GM23338 (cell line): ENCODE results near the gene FZD7. TPM values are rescaled to one million over a fixed set of nuclear protein-coding genes. Genes with fewer than 3 reads are reported as not detected.

Experiments
- ATAC-seq: fragments of 200-7000 bp; cut with Tn5 transposase; 3 replicates; pipeline ENCODE4 v1.9.1; 2020
- DNase-seq: peaks from one replicate; pipeline ENCODE4 v3.0.0-alpha.2; 2015; ENCODE audit warnings: low spot score
- H2AFZ ChIP-seq: fragments of 200-600 bp; sonication (generic); 2 replicates; pipeline ENCODE4 v1.8.0; 2016; ENCODE audit warnings: antibody characterized with exemption, mild to moderate bottlenecking, moderate library complexity
- H3F3A ChIP-seq: fragments of 200-600 bp; sonication (generic); replicated peaks from 2 replicates; pipeline ENCODE4 v1.8.0; 2017; ENCODE audit warnings: antibody characterized with exemption, mixed run types, low read depth
- H3K27ac ChIP-seq: fragments of 200-600 bp; sonication (generic); 2 replicates; pipeline ENCODE4 v1.6.1; 2016; ENCODE audit warnings: low read depth
- H3K27me3 ChIP-seq: fragments of 200-600 bp; sonication (generic); 2 replicates; pipeline ENCODE4 v1.8.0; 2016; ENCODE audit warnings: mild to moderate bottlenecking, mixed run types, moderate library complexity; ENCODE audit not compliant: insufficient read depth
- H3K36me3 ChIP-seq: fragments of 200-600 bp; sonication (generic); 2 replicates; pipeline ENCODE4 v1.8.0; 2016; ENCODE audit warnings: mild to moderate bottlenecking; ENCODE audit not compliant: insufficient read depth
- H3K4me1 ChIP-seq: fragments of 200-600 bp; sonication (generic); 2 replicates; pipeline ENCODE4 v1.8.0; 2016; ENCODE audit warnings: mild to moderate bottlenecking, moderate library complexity; ENCODE audit not compliant: insufficient read depth
- H3K4me2 ChIP-seq: fragments of 200-600 bp; sonication (generic); 2 replicates; pipeline ENCODE4 v1.7.1; 2017; ENCODE audit warnings: mixed run types
- H3K4me3 ChIP-seq: fragments of 200-600 bp; sonication (generic); 2 replicates; pipeline ENCODE4 v1.6.1; 2016; ENCODE audit warnings: mixed run types
- H3K79me2 ChIP-seq: fragments of 200-600 bp; sonication (generic); replicated peaks from 2 replicates; pipeline ENCODE4 v1.8.0; 2017; ENCODE audit warnings: mild to moderate bottlenecking; ENCODE audit not compliant: insufficient read depth
- H3K9me2 ChIP-seq: fragments of 200-600 bp; sonication (generic); 2 replicates; pipeline ENCODE4 v1.8.0; 2017; ENCODE audit not compliant: insufficient read depth
- H4K20me1 ChIP-seq: fragments of 200-600 bp; sonication (generic); replicated peaks from 2 replicates; pipeline ENCODE4 v1.8.0; 2017; ENCODE audit warnings: mild to moderate bottlenecking; ENCODE audit not compliant: insufficient read depth
- H3K27ac Mint-ChIP-seq: 2 replicates; pipeline ENCODE4 v1.8.0; 2020; ENCODE audit warnings: inconsistent platforms, mild to moderate bottlenecking, moderate library complexity, mixed read lengths
- H3K27me3 Mint-ChIP-seq: 3 replicates; pipeline ENCODE4 v1.8.0; 2022; ENCODE audit warnings: low read depth, mild to moderate bottlenecking, moderate library complexity, mixed read lengths, inconsistent platforms; ENCODE audit not compliant: insufficient read depth, poor library complexity
- H3K36me3 Mint-ChIP-seq: 3 replicates; pipeline ENCODE4 v1.8.0; 2021; ENCODE audit warnings: low read depth, mild to moderate bottlenecking, inconsistent platforms, moderate library complexity, mixed read lengths
- H3K4me1 Mint-ChIP-seq: 3 replicates; pipeline ENCODE4 v1.8.0; 2020; ENCODE audit warnings: mild to moderate bottlenecking, inconsistent platforms, mixed read lengths
- H3K4me3 Mint-ChIP-seq: 3 replicates; pipeline ENCODE4 v1.8.0; 2021; ENCODE audit warnings: moderate library complexity, mild to moderate bottlenecking, inconsistent platforms, mixed read lengths
- H3K9me3 Mint-ChIP-seq: 3 replicates; pipeline ENCODE4 v1.8.0; 2020; ENCODE audit warnings: moderate library complexity, mild to moderate bottlenecking, inconsistent platforms, mixed read lengths
- CREB1 ChIP-seq: fragments of 250-450 bp; sonication (Bioruptor Pico); IDR thresholded peaks from 2 replicates; pipeline ENCODE4 v1.5.0; 2020; ENCODE audit warnings: low read depth, mild to moderate bottlenecking, moderate library complexity
- ETS1 ChIP-seq: IDR thresholded peaks from 2 replicates; pipeline ENCODE4 v1.6.1; 2016; ENCODE audit warnings: antibody characterized with exemption
- EZH2 ChIP-seq: fragments of 200-600 bp; sonication (generic); IDR thresholded peaks from one replicate; pipeline ENCODE4 v1.8.0; 2017; ENCODE audit warnings: antibody characterized with exemption, mild to moderate bottlenecking, low read depth; ENCODE audit not compliant: unreplicated experiment
- EZH2phosphoT487 ChIP-seq: fragments of 200-600 bp; sonication (generic); IDR thresholded peaks from one replicate; pipeline ENCODE4 v1.8.1; 2018; ENCODE audit warnings: antibody characterized with exemption; ENCODE audit not compliant: unreplicated experiment
- JUNB ChIP-seq: IDR thresholded peaks from one replicate; pipeline ENCODE4 v1.6.1; 2016; ENCODE audit warnings: antibody characterized with exemption; ENCODE audit not compliant: unreplicated experiment
- NANOG ChIP-seq: IDR thresholded peaks from 2 replicates; pipeline ENCODE4 v1.6.1; 2016; ENCODE audit warnings: antibody characterized with exemption, borderline replicate concordance
- POLR2AphosphoS5 ChIP-seq: IDR thresholded peaks from 2 replicates; pipeline ENCODE4 v1.6.1; 2016; ENCODE audit warnings: antibody characterized with exemption, low read depth
- REST ChIP-seq: IDR thresholded peaks from one replicate; pipeline ENCODE4 v1.6.1; 2018; ENCODE audit warnings: antibody characterized with exemption; ENCODE audit not compliant: unreplicated experiment
- STAT1 ChIP-seq: IDR thresholded peaks from one replicate; pipeline ENCODE4 v1.6.1; 2016; ENCODE audit warnings: antibody characterized with exemption; ENCODE audit not compliant: unreplicated experiment
- ZNF114 ChIP-seq: fragments of 250-450 bp; sonication (Bioruptor Pico); IDR thresholded peaks from 2 replicates; pipeline ENCODE4 v1.5.0; 2020; ENCODE audit warnings: mild to moderate bottlenecking, moderate library complexity
- ZNF331 ChIP-seq: fragments of 250-450 bp; sonication (Bioruptor Pico); IDR thresholded peaks from 2 replicates; pipeline ENCODE4 v1.5.0; 2020; ENCODE audit warnings: low read depth, mild to moderate bottlenecking, moderate library complexity
- ZNF462 ChIP-seq: fragments of 250-450 bp; sonication (Bioruptor Pico); IDR thresholded peaks from 2 replicates; pipeline ENCODE4 v1.5.0; 2020; ENCODE audit warnings: mild to moderate bottlenecking, moderate library complexity
- polyA plus RNA-seq: library from polyadenylated mRNA; unstranded; fragments of >200 nt; fragmentation: Nextera tagmentation; extraction: Ambion mirVana; gene quantifications from 2 replicates; pipeline ENCODE4 v1.2.1, GENCODE V29; 2016
- total RNA-seq: library from RNA; depleted of rRNA; stranded (reverse); fragments of >200 nt; shearing (Covaris generic); gene quantifications from 2 replicates; pipeline ENCODE4 v1.2.3, GENCODE V29; 2014
- TF ChIP-seq, protein P1 (sequence below), 2 experiments: fragments of 200-600 bp in 1 of 2; sonication (generic) in 1 of 2; conservative IDR thresholded peaks; 2 replicates each; pipeline versions ENCODE4 v1.5.1 to v1.6.1; 2016 to 2017; ENCODE audit warnings: antibody characterized with exemption in 2 of 2, low read depth in 2 of 2, mild to moderate bottlenecking in 2 of 2, moderate library complexity in 1 of 2

FZD7 gene
- total and polyA plus RNA-seq, 2 experiments from 2014 or later, result 164 to 435 TPM

- ATAC-seq (no peak), DNase-seq (no peak)
- Mint-ChIP-seq H3K9me3 (no peaks in the 10 kb centered on the region), H3K27ac (no peak overlapping the region), H3K27me3 (peaks cover 2% of the 10 kb centered on the region), H3K4me3 (no peak overlapping the region), H3K4me1 (peaks cover 20% of the 10 kb centered on the region), H3K36me3 (no peaks in the 10 kb centered on the region)
- Histone ChIP-seq H3F3A (no peaks in the 10 kb centered on the region), H2AFZ (peak overlapping the region; percentile 38; the same call in 1 of the 2 replicates), H3K4me2 (no peak overlapping the region), H4K20me1 (no peaks in the 10 kb centered on the region), H3K36me3 (no peaks in the 10 kb centered on the region), H3K27me3 (no peaks in the 10 kb centered on the region), H3K4me3 (no peak overlapping the region), H3K4me1 (peaks cover 22% of the 10 kb centered on the region), H3K27ac (no peak overlapping the region), H3K79me2 (no peaks in the 10 kb centered on the region), H3K9me2 (peaks cover 3% of the 10 kb centered on the region)
- TF ChIP-seq EZH2phosphoT487 (no peak), JUNB (no peak), CREB1 (no peak), REST (no peak), NANOG (no peak), ETS1 (no peak), EZH2 (no peak), STAT1 (no peak), ZNF462 (CRISPR knock-in tag) (no peak), POLR2AphosphoS5 (no peak), ZNF331 (no peak), ZNF114 (CRISPR knock-in tag) (no peak)
- TF ChIP-seq, protein P1, sequence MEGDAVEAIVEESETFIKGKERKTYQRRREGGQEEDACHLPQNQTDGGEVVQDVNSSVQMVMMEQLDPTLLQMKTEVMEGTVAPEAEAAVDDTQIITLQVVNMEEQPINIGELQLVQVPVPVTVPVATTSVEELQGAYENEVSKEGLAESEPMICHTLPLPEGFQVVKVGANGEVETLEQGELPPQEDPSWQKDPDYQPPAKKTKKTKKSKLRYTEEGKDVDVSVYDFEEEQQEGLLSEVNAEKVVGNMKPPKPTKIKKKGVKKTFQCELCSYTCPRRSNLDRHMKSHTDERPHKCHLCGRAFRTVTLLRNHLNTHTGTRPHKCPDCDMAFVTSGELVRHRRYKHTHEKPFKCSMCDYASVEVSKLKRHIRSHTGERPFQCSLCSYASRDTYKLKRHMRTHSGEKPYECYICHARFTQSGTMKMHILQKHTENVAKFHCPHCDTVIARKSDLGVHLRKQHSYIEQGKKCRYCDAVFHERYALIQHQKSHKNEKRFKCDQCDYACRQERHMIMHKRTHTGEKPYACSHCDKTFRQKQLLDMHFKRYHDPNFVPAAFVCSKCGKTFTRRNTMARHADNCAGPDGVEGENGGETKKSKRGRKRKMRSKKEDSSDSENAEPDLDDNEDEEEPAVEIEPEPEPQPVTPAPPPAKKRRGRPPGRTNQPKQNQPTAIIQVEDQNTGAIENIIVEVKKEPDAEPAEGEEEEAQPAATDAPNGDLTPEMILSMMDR (conservative IDR thresholded peaks at IDR 0.05; ENCODE audit: low read depth in 2 of 2), result no peak
These were observed 35.8 kb downstream of the FZD7 start for GRCh38 chr2:202069170-202070067.
